Caco-2 (cell line): ENCODE measurements around the gene IQSEC1. TPM values are rescaled to one million over a fixed set of nuclear protein-coding genes. Genes with fewer than 3 reads are reported as not detected.

Source experiments
- BruUV-seq: library from RNA; stranded (reverse); fragments of 400-500 nt; replicated peaks from 2 replicates; lab custom pipeline; 2021; lab: Mats Ljungman, UMichigan
- CTCF ChIA-PET: fragments of 300-600 bp; sonication (Branson Sonifier 250); formaldehyde crosslinking; loops from one replicate; lab custom pipeline; 2022; ENCODE audit warnings: antibody characterized with exemption; lab: Charles Lee
- POLR2A ChIA-PET: fragments of 300-600 bp; sonication (Branson Sonifier 250); formaldehyde crosslinking; loops from one replicate; lab custom pipeline; 2022; ENCODE audit warnings: antibody characterized with exemption; lab: Charles Lee
- DNase-seq, 2 experiments: peaks; one replicate each; pipeline versions ENCODE4 v3.0.0 to v3.0.0-alpha.2; 2020 to 2022
- H3K27me3 ChIP-seq: replicated peaks from 2 replicates; pipeline ENCODE4 v1.6.0; 2011; ENCODE audit warnings: low read length; ENCODE audit not compliant: control insufficient read depth, insufficient read depth
- H3K36me3 ChIP-seq: 2 replicates; pipeline ENCODE4 v1.5.1; 2011; ENCODE audit warnings: low read length; ENCODE audit not compliant: control insufficient read depth, insufficient read depth
- H3K4me1 ChIP-seq: fragments of 250-450 bp; sonication (Bioruptor Pico); 2 replicates; pipeline ENCODE4 v1.5.1; 2020; ENCODE audit warnings: mild to moderate bottlenecking
- H3K4me3 ChIP-seq: 2 replicates; pipeline ENCODE4 v1.5.1; 2011; ENCODE audit warnings: low read depth, mild to moderate bottlenecking, control low read depth, low read length
- H3K9me3 ChIP-seq: fragments of 250-450 bp; sonication (Bioruptor Pico); 2 replicates; pipeline ENCODE4 v1.5.1; 2020; ENCODE audit warnings: mild to moderate bottlenecking, moderate library complexity
- H3K27ac Mint-ChIP-seq: one replicate; pipeline ENCODE4 v1.8.0; 2022; ENCODE audit warnings: mixed read lengths; ENCODE audit not compliant: unreplicated experiment
- H3K27me3 Mint-ChIP-seq: one replicate; pipeline ENCODE4 v1.8.0; 2022; ENCODE audit warnings: mixed read lengths; ENCODE audit not compliant: insufficient read depth, unreplicated experiment
- H3K36me3 Mint-ChIP-seq: one replicate; pipeline ENCODE4 v1.8.0; 2022; ENCODE audit warnings: mild to moderate bottlenecking, mixed read lengths; ENCODE audit not compliant: insufficient read depth, unreplicated experiment
- H3K4me1 Mint-ChIP-seq: one replicate; pipeline ENCODE4 v1.8.0; 2022; ENCODE audit warnings: low read depth, mixed read lengths; ENCODE audit not compliant: unreplicated experiment
- H3K4me3 Mint-ChIP-seq: one replicate; pipeline ENCODE4 v1.8.0; 2022; ENCODE audit warnings: mild to moderate bottlenecking, moderate library complexity, mixed read lengths; ENCODE audit not compliant: unreplicated experiment
- H3K9me3 Mint-ChIP-seq: one replicate; pipeline ENCODE4 v1.8.0; 2022; ENCODE audit warnings: mixed read lengths; ENCODE audit not compliant: unreplicated experiment
- intact Hi-C: fragments of 100-400 bp; cut with micrococcal nuclease; formaldehyde crosslinking; loops from one replicate; pipeline ENCODE4 v1.10.0; 2022; ENCODE audit not compliant: unreplicated experiment
- total RNA-seq: library from RNA; stranded (reverse); gene quantifications from 2 replicates; pipeline ENCODE4 v1.2.3, GENCODE V29; 2022
- TF ChIP-seq, protein P1 (sequence below), 2 experiments: fragments of 200-600 bp in 1 of 2; IDR thresholded peaks; 1 replicate in 1 of 2; 2 replicates in 1 of 2; pipeline versions ENCODE4 v1.5.1 to v1.8.0; 2011 to 2022; ENCODE audit warnings: antibody characterized with exemption in 1 of 2, control low read depth in 1 of 2, inconsistent platforms in 1 of 2, low read depth in 1 of 2, low read length in 1 of 2, mild to moderate bottlenecking in 1 of 2, moderate library complexity in 1 of 2; ENCODE audit not compliant: insufficient read depth in 1 of 2, severe bottlenecking in 1 of 2, unreplicated experiment in 1 of 2

The IQSEC1 gene
- total RNA-seq, 1 experiment from 2014 or later, result 40.0 TPM

GRCh38 chr3:12982619-12983101 is 90.6 kb downstream of the IQSEC1 start:
- POLR2A ChIA-PET, result no interaction called here
- Histone ChIP-seq H3K4me3 (no peak overlapping the region), H3K36me3 (no peaks in the 10 kb centered on the region), H3K9me3 (no peaks in the 10 kb centered on the region), H3K4me1 (peaks cover 8% of the 10 kb centered on the region; the same call in 1 of the 2 replicates), H3K27me3 (no peaks in the 10 kb centered on the region)
- no TSS peak for BruUV-seq
- CTCF ChIA-PET, result no interaction called here
- no peaks in the 10 kb centered on the region for H3K9me3 Mint-ChIP-seq
- H3K36me3 Mint-ChIP-seq, result no peaks in the 10 kb centered on the region
- no peak overlapping the region for H3K27ac Mint-ChIP-seq
- intact Hi-C loops, result loop anchor here (5.0 kb wide), 3 partner anchors 35 to 85 kb away; no protein-coding TSS in a partner anchor
- no peaks in the 10 kb centered on the region for H3K27me3 Mint-ChIP-seq
- H3K4me1 Mint-ChIP-seq, result peaks cover 6% of the 10 kb centered on the region
- DNase-seq, result no peak
- TF ChIP-seq, protein P1, sequence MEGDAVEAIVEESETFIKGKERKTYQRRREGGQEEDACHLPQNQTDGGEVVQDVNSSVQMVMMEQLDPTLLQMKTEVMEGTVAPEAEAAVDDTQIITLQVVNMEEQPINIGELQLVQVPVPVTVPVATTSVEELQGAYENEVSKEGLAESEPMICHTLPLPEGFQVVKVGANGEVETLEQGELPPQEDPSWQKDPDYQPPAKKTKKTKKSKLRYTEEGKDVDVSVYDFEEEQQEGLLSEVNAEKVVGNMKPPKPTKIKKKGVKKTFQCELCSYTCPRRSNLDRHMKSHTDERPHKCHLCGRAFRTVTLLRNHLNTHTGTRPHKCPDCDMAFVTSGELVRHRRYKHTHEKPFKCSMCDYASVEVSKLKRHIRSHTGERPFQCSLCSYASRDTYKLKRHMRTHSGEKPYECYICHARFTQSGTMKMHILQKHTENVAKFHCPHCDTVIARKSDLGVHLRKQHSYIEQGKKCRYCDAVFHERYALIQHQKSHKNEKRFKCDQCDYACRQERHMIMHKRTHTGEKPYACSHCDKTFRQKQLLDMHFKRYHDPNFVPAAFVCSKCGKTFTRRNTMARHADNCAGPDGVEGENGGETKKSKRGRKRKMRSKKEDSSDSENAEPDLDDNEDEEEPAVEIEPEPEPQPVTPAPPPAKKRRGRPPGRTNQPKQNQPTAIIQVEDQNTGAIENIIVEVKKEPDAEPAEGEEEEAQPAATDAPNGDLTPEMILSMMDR (IDR thresholded peaks at IDR 0.05; ENCODE audit: insufficient read depth in 1 of 2, low read depth in 1 of 2, low read length in 1 of 2, severe bottlenecking in 1 of 2, unreplicated experiment in 1 of 2), result no peak
- H3K4me3 Mint-ChIP-seq, result no peak overlapping the region

DNA sequence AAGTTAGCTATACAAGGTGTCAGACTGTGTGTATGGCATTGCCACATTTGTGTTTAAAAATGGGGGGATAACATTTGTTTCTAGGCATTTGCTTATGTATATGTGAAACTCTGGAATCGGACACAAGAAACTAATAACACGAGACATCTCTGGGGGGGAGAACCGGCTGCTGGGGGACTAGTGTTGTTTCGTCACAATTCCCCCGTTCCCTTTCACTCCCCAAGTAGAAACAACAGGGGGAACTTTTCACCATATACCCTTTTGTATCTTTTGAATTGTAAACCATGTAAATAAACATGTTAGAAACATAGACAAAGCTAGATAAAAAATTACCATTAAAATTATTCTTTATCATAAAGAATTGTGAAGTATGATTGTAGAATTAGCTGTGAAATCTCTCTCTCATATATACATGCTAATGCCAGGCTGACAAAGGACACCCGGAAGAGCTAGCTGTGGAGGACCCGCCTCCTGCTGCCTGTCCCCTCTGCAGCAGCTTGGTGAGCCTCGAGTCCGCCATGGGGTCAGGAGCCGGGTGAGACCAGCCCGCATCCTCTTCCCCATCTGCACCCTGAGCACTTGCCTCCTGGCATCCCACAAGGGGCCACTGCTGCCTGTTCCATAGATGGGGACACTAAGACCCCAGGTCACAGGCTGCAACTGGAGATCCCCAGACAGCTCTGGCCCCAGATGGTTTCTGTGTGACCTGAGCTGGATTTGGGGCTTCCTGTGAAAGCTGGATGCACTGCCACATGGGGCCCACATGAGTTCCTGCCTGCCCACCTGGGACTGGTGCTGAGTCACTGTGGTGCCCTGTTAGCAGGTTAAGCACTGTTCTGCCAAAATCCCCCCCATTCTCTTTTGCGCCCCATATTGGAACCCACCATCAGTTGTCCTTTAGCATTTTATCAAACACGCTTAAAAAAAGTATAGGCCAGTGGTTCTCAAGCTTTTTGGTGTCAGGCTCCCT is 91.6 kb downstream of the IQSEC1 start:
- BruUV-seq, result no TSS peak
- no peak overlapping the region for H3K4me3 Mint-ChIP-seq
- no peak overlapping the region for H3K27ac Mint-ChIP-seq
- ChIA-PET POLR2A (no interaction called here), CTCF (no interaction called here)
- no peaks in the 10 kb centered on the region for H3K27me3 Mint-ChIP-seq
- no peaks in the 10 kb centered on the region for H3K9me3 ChIP-seq
- intact Hi-C loops, result loop anchor here (5.0 kb wide), 3 partner anchors 34 to 84 kb away; no protein-coding TSS in a partner anchor
- TF ChIP-seq, protein P1 (IDR thresholded peaks at IDR 0.05; ENCODE audit: insufficient read depth in 1 of 2, low read depth in 1 of 2, low read length in 1 of 2, severe bottlenecking in 1 of 2, unreplicated experiment in 1 of 2), result no peak
- H3K9me3 Mint-ChIP-seq, result no peaks in the 10 kb centered on the region
- no peaks in the 10 kb centered on the region for H3K36me3 ChIP-seq
- no peak overlapping the region for H3K4me3 ChIP-seq
- H3K36me3 Mint-ChIP-seq, result no peaks in the 10 kb centered on the region
- H3K4me1 Mint-ChIP-seq, result peaks cover 6% of the 10 kb centered on the region
- DNase-seq, result no peak
- H3K4me1 ChIP-seq, result peaks cover 8% of the 10 kb centered on the region; the same call in 1 of the 2 replicates
- no peaks in the 10 kb centered on the region for H3K27me3 ChIP-seq

- Histone ChIP-seq H3K4me1 (peaks cover 8% of the 10 kb centered on the region; the same call in 1 of the 2 replicates), H3K9me3 (no peaks in the 10 kb centered on the region), H3K27me3 (no peaks in the 10 kb centered on the region), H3K36me3 (no peaks in the 10 kb centered on the region), H3K4me3 (no peak overlapping the region)
- POLR2A ChIA-PET, result no interaction called here
- CTCF ChIA-PET, result no interaction called here
- H3K27ac Mint-ChIP-seq, result no peak overlapping the region
- no peak for DNase-seq
- peaks cover 6% of the 10 kb centered on the region for H3K4me1 Mint-ChIP-seq
- no peaks in the 10 kb centered on the region for H3K36me3 Mint-ChIP-seq
- intact Hi-C loops, result loop anchor here (5.0 kb wide), 3 partner anchors 33 to 83 kb away; no protein-coding TSS in a partner anchor
- TF ChIP-seq, protein P1 (IDR thresholded peaks at IDR 0.05; ENCODE audit: insufficient read depth in 1 of 2, low read depth in 1 of 2, low read length in 1 of 2, severe bottlenecking in 1 of 2, unreplicated experiment in 1 of 2), result no peak
- H3K27me3 Mint-ChIP-seq, result no peaks in the 10 kb centered on the region
- BruUV-seq, result no TSS peak
- no peak overlapping the region for H3K4me3 Mint-ChIP-seq
- no peaks in the 10 kb centered on the region for H3K9me3 Mint-ChIP-seq
Observed at GRCh38 chr3:12980596-12981290, 92.5 kb downstream of the IQSEC1 start.
